GM12875 (cell line): ENCODE results near the gene AQP11.
"Not testable (repeated sequence)": the region's sequence is repeated elsewhere in the genome, so short reads cannot be mapped to it uniquely, and the experiment has no call there.

Experiments used
- H3K4me3 ChIP-seq: one replicate; pipeline ENCODE4 v1.5.1; 2011; ENCODE audit warnings: low read depth, low read length, control low read depth
- CTCF ChIP-seq: IDR thresholded peaks from 2 replicates; pipeline ENCODE4 v1.5.1; 2011; ENCODE audit warnings: low read depth, mild to moderate bottlenecking, control low read depth, inconsistent platforms, low read length, moderate library complexity, borderline replicate concordance; ENCODE audit not compliant: insufficient read depth

AQP11 gene

GRCh38 chr11:77568916-77569675 is 20.7 kb upstream of the AQP11 start:
- no peak overlapping the region for H3K4me3 ChIP-seq
- TF ChIP-seq CTCF, result no peak

- no peak overlapping the region for H3K4me3 ChIP-seq
- TF ChIP-seq CTCF, result no peak
Measured at GRCh38 chr11:77569676-77570070, 20.1 kb upstream of the AQP11 start.

- not testable (repeated sequence) for H3K4me3 ChIP-seq
Measured at GRCh38 chr11:77570896-77571295, 18.9 kb upstream of the AQP11 start.

- not testable (repeated sequence) for H3K4me3 ChIP-seq
Measured at GRCh38 chr11:77575428-77575827, 14.3 kb upstream of the AQP11 start.

- no peak overlapping the region for H3K4me3 ChIP-seq
- TF ChIP-seq CTCF, result no peak
Measured at GRCh38 chr11:77580712-77581337, 8.9 kb upstream of the AQP11 start.

- no peak for TF ChIP-seq CTCF
- H3K4me3 ChIP-seq, result peak overlapping the region; percentile 76
Measured at GRCh38 chr11:77589181-77589520, 602 bp upstream of the AQP11 start.

- peak overlapping the region; percentile 76 for H3K4me3 ChIP-seq
- TF ChIP-seq CTCF, result no peak
Measured at GRCh38 chr11:77590194-77590782, 535 bp downstream of the AQP11 start.

GRCh38 chr11:77592727-77593126 is 3.0 kb downstream of the AQP11 start:
- no peak for TF ChIP-seq CTCF
- H3K4me3 ChIP-seq, result no peak overlapping the region
